Measurements from ENCODE around the gene INSM2. TPM values are rescaled to one million over a fixed set of nuclear protein-coding genes. Genes with fewer than 3 reads are reported as not detected.

The INSM2 gene
- total and polyA plus RNA-seq, 4 donors, result 0.17 to 1.5 (median 0.38) TPM

GRCh38 chr14:35539969-35540368 lies 6.0 kb downstream of the INSM2 start:
- peaks cover 9% of the 10 kb centered on the region for H3K4me1 ChIP-seq (ENCODE audit: control insufficient read depth, insufficient read depth, low read length)
- H3K27me3 ChIP-seq (ENCODE audit: control insufficient read depth, insufficient read depth, low read length), result peaks cover 15% of the 10 kb centered on the region
- H3K4me3 ChIP-seq (ENCODE audit: low read depth, low read length), result no peak overlapping the region
- no peak for DNase-seq (ENCODE audit: low read depth in 4 of 6, low spot score in 6 of 6)
- H3K27ac ChIP-seq (ENCODE audit: low read depth, low read length), result no peak overlapping the region
- H3K36me3 ChIP-seq (ENCODE audit: control insufficient read depth, insufficient read depth, low read length), result no peaks in the 10 kb centered on the region
- H3K9me3 ChIP-seq (ENCODE audit: control insufficient read depth, insufficient read depth, low read length), result no peaks in the 10 kb centered on the region
- WGBS (ENCODE audit: insufficient coverage), result no CpG with 5 or more reads among the region's 2 CpGs

- WGBS (ENCODE audit: insufficient coverage), result no CpG with 5 or more reads among the region's 5 CpGs
- Histone ChIP-seq H3K4me3 (ENCODE audit: low read depth, low read length) (no peak overlapping the region), H3K27ac (ENCODE audit: low read depth, low read length) (no peak overlapping the region), H3K9me3 (ENCODE audit: control insufficient read depth, insufficient read depth, low read length) (no peaks in the 10 kb centered on the region), H3K27me3 (ENCODE audit: control insufficient read depth, insufficient read depth, low read length) (no peaks in the 10 kb centered on the region), H3K4me1 (ENCODE audit: control insufficient read depth, insufficient read depth, low read length) (no peaks in the 10 kb centered on the region), H3K36me3 (ENCODE audit: control insufficient read depth, insufficient read depth, low read length) (no peaks in the 10 kb centered on the region)
- DNase-seq (ENCODE audit: low read depth in 4 of 6, low spot score in 6 of 6), result no peak
Observed at GRCh38 chr14:35543006-35543405, 9.0 kb downstream of the INSM2 start.

- DNase-seq (ENCODE audit: low read depth in 4 of 6, low spot score in 6 of 6), result no peak
- Histone ChIP-seq H3K4me1 (ENCODE audit: control insufficient read depth, insufficient read depth, low read length) (no peaks in the 10 kb centered on the region), H3K27me3 (ENCODE audit: control insufficient read depth, insufficient read depth, low read length) (no peaks in the 10 kb centered on the region), H3K36me3 (ENCODE audit: control insufficient read depth, insufficient read depth, low read length) (no peaks in the 10 kb centered on the region), H3K27ac (ENCODE audit: low read depth, low read length) (no peak overlapping the region), H3K9me3 (ENCODE audit: control insufficient read depth, insufficient read depth, low read length) (no peaks in the 10 kb centered on the region), H3K4me3 (ENCODE audit: low read depth, low read length) (no peak overlapping the region)
- no CpG with 5 or more reads among the region's 4 CpGs for WGBS (ENCODE audit: insufficient coverage)
Observed at GRCh38 chr14:35549551-35549950, 15.6 kb downstream of the INSM2 start.

GRCh38 chr14:35551081-35551480 lies 17.1 kb downstream of the INSM2 start:
- H3K4me3 ChIP-seq (ENCODE audit: low read depth, low read length), result no peak overlapping the region
- no peaks in the 10 kb centered on the region for H3K36me3 ChIP-seq (ENCODE audit: control insufficient read depth, insufficient read depth, low read length)
- H3K27me3 ChIP-seq (ENCODE audit: control insufficient read depth, insufficient read depth, low read length), result no peaks in the 10 kb centered on the region
- peak in 1 of 6 donors; percentile 43 for DNase-seq (ENCODE audit: low read depth in 4 of 6, low spot score in 6 of 6)
- no peaks in the 10 kb centered on the region for H3K9me3 ChIP-seq (ENCODE audit: control insufficient read depth, insufficient read depth, low read length)
- H3K4me1 ChIP-seq (ENCODE audit: control insufficient read depth, insufficient read depth, low read length), result no peaks in the 10 kb centered on the region
- H3K27ac ChIP-seq (ENCODE audit: low read depth, low read length), result no peak overlapping the region
- no CpG with 5 or more reads among the region's 1 CpG for WGBS (ENCODE audit: insufficient coverage)

- Histone ChIP-seq H3K36me3 (ENCODE audit: control insufficient read depth, insufficient read depth, low read length) (no peaks in the 10 kb centered on the region), H3K27ac (ENCODE audit: low read depth, low read length) (no peak overlapping the region), H3K4me3 (ENCODE audit: low read depth, low read length) (no peak overlapping the region), H3K27me3 (ENCODE audit: control insufficient read depth, insufficient read depth, low read length) (no peaks in the 10 kb centered on the region), H3K4me1 (ENCODE audit: control insufficient read depth, insufficient read depth, low read length) (no peaks in the 10 kb centered on the region), H3K9me3 (ENCODE audit: control insufficient read depth, insufficient read depth, low read length) (no peaks in the 10 kb centered on the region)
- no CpG with 5 or more reads among the region's 1 CpG for WGBS (ENCODE audit: insufficient coverage)
- no peak for DNase-seq (ENCODE audit: low read depth in 4 of 6, low spot score in 6 of 6)
Observed at GRCh38 chr14:35553808-35554207, 19.8 kb downstream of the INSM2 start.

GRCh38 chr14:35556548-35556947 lies 22.6 kb downstream of the INSM2 start:
- H3K27me3 ChIP-seq (ENCODE audit: control insufficient read depth, insufficient read depth, low read length), result no peaks in the 10 kb centered on the region
- DNase-seq (ENCODE audit: low read depth in 4 of 6, low spot score in 6 of 6), result peak in 1 of 6 donors; percentile 16
- no peak overlapping the region for H3K4me3 ChIP-seq (ENCODE audit: low read depth, low read length)
- H3K27ac ChIP-seq (ENCODE audit: low read depth, low read length), result no peak overlapping the region
- H3K36me3 ChIP-seq (ENCODE audit: control insufficient read depth, insufficient read depth, low read length), result no peaks in the 10 kb centered on the region
- WGBS (ENCODE audit: insufficient coverage), result no CpG with 5 or more reads among the region's 1 CpG
- H3K4me1 ChIP-seq (ENCODE audit: control insufficient read depth, insufficient read depth, low read length), result no peaks in the 10 kb centered on the region
- no peaks in the 10 kb centered on the region for H3K9me3 ChIP-seq (ENCODE audit: control insufficient read depth, insufficient read depth, low read length)

- Histone ChIP-seq H3K9me3 (ENCODE audit: control insufficient read depth, insufficient read depth, low read length) (no peaks in the 10 kb centered on the region), H3K27me3 (ENCODE audit: control insufficient read depth, insufficient read depth, low read length) (no peaks in the 10 kb centered on the region), H3K27ac (ENCODE audit: low read depth, low read length) (no peak overlapping the region), H3K4me3 (ENCODE audit: low read depth, low read length) (no peak overlapping the region), H3K36me3 (ENCODE audit: control insufficient read depth, insufficient read depth, low read length) (no peaks in the 10 kb centered on the region), H3K4me1 (ENCODE audit: control insufficient read depth, insufficient read depth, low read length) (no peaks in the 10 kb centered on the region)
- no peak for DNase-seq (ENCODE audit: low read depth in 4 of 6, low spot score in 6 of 6)
Observed at GRCh38 chr14:35557221-35557747, 23.3 kb downstream of the INSM2 start.

- Histone ChIP-seq H3K27me3 (ENCODE audit: control insufficient read depth, insufficient read depth, low read length) (no peaks in the 10 kb centered on the region), H3K36me3 (ENCODE audit: control insufficient read depth, insufficient read depth, low read length) (no peaks in the 10 kb centered on the region), H3K9me3 (ENCODE audit: control insufficient read depth, insufficient read depth, low read length) (no peaks in the 10 kb centered on the region), H3K4me1 (ENCODE audit: control insufficient read depth, insufficient read depth, low read length) (no peaks in the 10 kb centered on the region), H3K27ac (ENCODE audit: low read depth, low read length) (peak overlapping the region; percentile 33), H3K4me3 (ENCODE audit: low read depth, low read length) (no peak overlapping the region)
- DNase-seq (ENCODE audit: low read depth in 4 of 6, low spot score in 6 of 6), result peak; percentile 35 to 90 (median 53)
- 10% methylated on average over 2 of the region's 2 CpGs for WGBS (ENCODE audit: insufficient coverage)
Observed at GRCh38 chr14:35558680-35559079, 24.7 kb downstream of the INSM2 start.

- Histone ChIP-seq H3K9me3 (ENCODE audit: control insufficient read depth, insufficient read depth, low read length) (no peaks in the 10 kb centered on the region), H3K36me3 (ENCODE audit: control insufficient read depth, insufficient read depth, low read length) (peaks cover 4% of the 10 kb centered on the region), H3K4me1 (ENCODE audit: control insufficient read depth, insufficient read depth, low read length) (no peaks in the 10 kb centered on the region), H3K27ac (ENCODE audit: low read depth, low read length) (no peak overlapping the region), H3K27me3 (ENCODE audit: control insufficient read depth, insufficient read depth, low read length) (no peaks in the 10 kb centered on the region), H3K4me3 (ENCODE audit: low read depth, low read length) (no peak overlapping the region)
- no peak for DNase-seq (ENCODE audit: low read depth in 4 of 6, low spot score in 6 of 6)
- WGBS (ENCODE audit: insufficient coverage), result 100% methylated on average over 1 of the region's 4 CpGs
Observed at GRCh38 chr14:35565871-35566464, 32.0 kb downstream of the INSM2 start.

GRCh38 chr14:35571598-35571997 lies 37.6 kb downstream of the INSM2 start:
- no peaks in the 10 kb centered on the region for H3K9me3 ChIP-seq (ENCODE audit: control insufficient read depth, insufficient read depth, low read length)
- 95% methylated on average over 6 of the region's 8 CpGs for WGBS (ENCODE audit: insufficient coverage)
- no peak overlapping the region for H3K27ac ChIP-seq (ENCODE audit: low read depth, low read length)
- H3K27me3 ChIP-seq (ENCODE audit: control insufficient read depth, insufficient read depth, low read length), result no peaks in the 10 kb centered on the region
- DNase-seq (ENCODE audit: low read depth in 4 of 6, low spot score in 6 of 6), result no peak
- H3K4me1 ChIP-seq (ENCODE audit: control insufficient read depth, insufficient read depth, low read length), result no peaks in the 10 kb centered on the region
- H3K36me3 ChIP-seq (ENCODE audit: control insufficient read depth, insufficient read depth, low read length), result peaks cover 4% of the 10 kb centered on the region
- no peak overlapping the region for H3K4me3 ChIP-seq (ENCODE audit: low read depth, low read length)
